K562 (cell line): ENCODE results near the gene INPPL1. TPM values are rescaled to one million over a fixed set of nuclear protein-coding genes. Genes with fewer than 3 reads are reported as not detected.

ENCODE experiments used
- BDP1 ChIP-seq: IDR thresholded peaks from 3 replicates; pipeline ENCODE4 v1.6.1; 2011; ENCODE audit not compliant: insufficient read length, insufficient read depth
- BRF1 ChIP-seq: IDR thresholded peaks from 3 replicates; pipeline ENCODE4 v1.6.1; 2011; ENCODE audit warnings: borderline replicate concordance, mild to moderate bottlenecking; ENCODE audit not compliant: insufficient read length; ENCODE audit errors: extremely low read depth
- E4F1 ChIP-seq: fragments of 250-450 bp; sonication (Bioruptor Pico); IDR thresholded peaks from 2 replicates; pipeline ENCODE4 v1.5.0; 2021; ENCODE audit warnings: mild to moderate bottlenecking, borderline replicate concordance
- FOXM1 ChIP-seq, 2 experiments: fragments of 450-650 bp in 1 of 2; sonication (generic) in 1 of 2; formaldehyde crosslinking in 1 of 2; IDR thresholded peaks; 2 replicates each; pipeline versions ENCODE4 v1.6.1 to v1.9.0; 2017 to 2022; ENCODE audit warnings: low read depth in 2 of 2, mild to moderate bottlenecking in 2 of 2, missing genetic modification reagents in 1 of 2, moderate library complexity in 1 of 2
- GABPB1 ChIP-seq: sonication (generic); formaldehyde crosslinking; IDR thresholded peaks from 2 replicates; pipeline ENCODE4 v1.8.0; 2022; ENCODE audit warnings: mild to moderate bottlenecking, missing genetic modification reagents
- HDGF ChIP-seq: fragments of 450-650 bp; IDR thresholded peaks from 2 replicates; pipeline ENCODE4 v1.6.1; 2016
- HIVEP1 ChIP-seq: fragments of 250-450 bp; sonication (Bioruptor Pico); IDR thresholded peaks from 2 replicates; pipeline ENCODE4 v1.4.0; 2020; ENCODE audit warnings: mild to moderate bottlenecking
- HMG20B ChIP-seq: fragments of 250-450 bp; sonication (Bioruptor Pico); IDR thresholded peaks from 2 replicates; pipeline ENCODE4 v1.5.0; 2021; ENCODE audit warnings: mild to moderate bottlenecking
- MLLT1 ChIP-seq, 2 experiments: fragments of 450-650 bp; IDR thresholded peaks; 2 replicates each; pipeline ENCODE4 v1.6.1; 2016
- NCOA4 ChIP-seq: fragments of 450-650 bp; IDR thresholded peaks from 2 replicates; pipeline ENCODE4 v1.6.1; 2018; ENCODE audit warnings: mild to moderate bottlenecking; ENCODE audit not compliant: partially characterized antibody
- NCOA6 ChIP-seq: fragments of 450-650 bp; IDR thresholded peaks from 2 replicates; pipeline ENCODE4 v1.6.1; 2017; ENCODE audit warnings: mild to moderate bottlenecking
- NELFE ChIP-seq: IDR thresholded peaks from 2 replicates; pipeline ENCODE4 v1.6.1; 2011; ENCODE audit warnings: mild to moderate bottlenecking; ENCODE audit not compliant: insufficient read depth, insufficient read length
- NEUROD1 ChIP-seq: fragments of 150-350 bp; IDR thresholded peaks from 2 replicates; pipeline ENCODE4 v1.6.1; 2014; ENCODE audit warnings: borderline replicate concordance, low read length, low read depth; ENCODE audit not compliant: partially characterized antibody
- SMAD4 ChIP-seq: fragments of 250-450 bp; sonication (Bioruptor Pico); conservative IDR thresholded peaks from 2 replicates; pipeline ENCODE4 v1.8.0; 2021; ENCODE audit warnings: inconsistent platforms, mild to moderate bottlenecking, moderate library complexity
- SP1 ChIP-seq: sonication (generic); formaldehyde crosslinking; IDR thresholded peaks from 2 replicates; pipeline ENCODE4 v1.8.1; 2022; ENCODE audit warnings: mild to moderate bottlenecking, missing genetic modification reagents
- SRSF7 ChIP-seq: fragments of 200-400 bp; formaldehyde crosslinking; optimal IDR thresholded peaks from 2 replicates; pipeline ENCODE3; 2017; ENCODE audit warnings: mild to moderate bottlenecking, low read depth, low read length
- TCF15 ChIP-seq: fragments of 250-450 bp; sonication (Bioruptor Pico); IDR thresholded peaks from 2 replicates; pipeline ENCODE4 v1.8.0; 2022; ENCODE audit warnings: moderate library complexity, mild to moderate bottlenecking, inconsistent platforms
- TCF7L2 ChIP-seq: fragments of 150-350 bp; IDR thresholded peaks from 2 replicates; pipeline ENCODE4 v1.6.1; 2016; ENCODE audit warnings: low read depth, mild to moderate bottlenecking, low read length, moderate library complexity
- ZNF41 ChIP-seq: fragments of 250-450 bp; sonication (Bioruptor Pico); conservative IDR thresholded peaks from 2 replicates; pipeline ENCODE4 v1.4.0; 2020; ENCODE audit warnings: mild to moderate bottlenecking
- ZNF449 ChIP-seq: fragments of 250-450 bp; sonication (Bioruptor Pico); IDR thresholded peaks from 2 replicates; pipeline ENCODE4 v1.8.0; 2022; ENCODE audit warnings: moderate library complexity, mild to moderate bottlenecking, inconsistent platforms
- ZNF79 ChIP-seq: fragments of 250-450 bp; sonication (Bioruptor Pico); IDR thresholded peaks from 2 replicates; pipeline ENCODE4 v1.4.0; 2020; ENCODE audit warnings: low read depth, mild to moderate bottlenecking, moderate library complexity
- polyA plus RNA-seq, 8 experiments: library from polyadenylated mRNA; depleted of rRNA in 4 of 8; stranded (reverse) in 5 of 8; unstranded in 3 of 8; fragments of >200 nt; fragmentation: Nextera tagmentation in 2 of 8; fragmentation: Illumina TruSeq in 1 of 8; extraction: Ambion mirVana in 2 of 8; extraction: Trizol in 1 of 8; gene quantifications; 2 replicates each; pipeline versions ENCODE4 v1.2.1 to v1.2.3, GENCODE V29; 2011 to 2014; ENCODE audit warnings: inconsistent platforms in 1 of 8, missing spikeins in 1 of 8
- total RNA-seq, 7 experiments: library from RNA; depleted of rRNA in 6 of 7; stranded (reverse); fragments of >200 nt in 6 of 7; fragmentation: Illumina TruSeq in 2 of 7; extraction: Trizol in 2 of 7; gene quantifications; 2 replicates each; pipeline versions ENCODE4 v1.2.1 to v1.2.3, GENCODE V29; 2011 to 2021; ENCODE audit warnings: low replicate concordance in 1 of 7

INPPL1 gene
- total and polyA plus RNA-seq, 9 of the 15 experiments (the other 6 are each of a cell fraction or from before 2014, with no cell fraction given): 0.55 to 137 (median 61.6) TPM

GRCh38 chr11:72223615-72224563 is 678 bp upstream of the INPPL1 start (continued):
- no peak for TF ChIP-seq TCF7L2
- no peak for TF ChIP-seq FOXM1 (IDR thresholded peaks at IDR 0.05; ENCODE audit: low read depth)
- no peak for TF ChIP-seq FOXM1 (CRISPR knock-in tag; IDR thresholded peaks at IDR 0.05; ENCODE audit: low read depth)
- TF ChIP-seq ZNF41 (CRISPR knock-in tag): no peak
- TF ChIP-seq HIVEP1: no peak
- no peak for TF ChIP-seq ZNF449 (CRISPR knock-in tag)
- TF ChIP-seq SP1: peak; percentile 26
- TF ChIP-seq SMAD4 (CRISPR knock-in tag): no peak; the same call in none of the 2 replicates
- no peak for TF ChIP-seq HMG20B
- no peak for TF ChIP-seq GABPB1 (CRISPR knock-in tag)
- no peak for TF ChIP-seq NCOA6
- TF ChIP-seq BRF1: no peak
- no peak for TF ChIP-seq NEUROD1
- TF ChIP-seq NCOA4: no peak
- no peak for TF ChIP-seq HDGF
- no peak for TF ChIP-seq E4F1 (CRISPR knock-in tag)
- no peak for TF ChIP-seq TCF15
- TF ChIP-seq MLLT1 (IDR thresholded peaks at IDR 0.05): peak in 1 of 2 experiments; percentile 62; a peak in 1 of 4 replicates
- TF ChIP-seq BDP1: no peak
- TF ChIP-seq SRSF7: no peak
- TF ChIP-seq ZNF79 (CRISPR knock-in tag): no peak
- TF ChIP-seq NELFE: no peak
